NT2/D1 (cell line): ENCODE results near the gene WNT1.

Source experiments
- SUZ12 ChIP-seq: IDR thresholded peaks from 2 replicates; pipeline ENCODE4 v1.6.1; 2011; ENCODE audit not compliant: insufficient read length, insufficient read depth; ENCODE audit errors: extremely low read depth
- YY1 ChIP-seq: IDR thresholded peaks from 2 replicates; pipeline ENCODE4 v1.6.1; 2011; ENCODE audit not compliant: insufficient read length, insufficient read depth
- ZNF274 ChIP-seq: IDR thresholded peaks from 2 replicates; pipeline ENCODE4 v1.6.1; 2011; ENCODE audit warnings: mild to moderate bottlenecking, low read depth, low read length

- TF ChIP-seq ZNF274, result no peak
- TF ChIP-seq SUZ12, result no peak
- TF ChIP-seq YY1, result no peak
Measured at GRCh38 chr12:48968467-48968866, 9.7 kb upstream of the WNT1 start.
